Inflammatory macrophage (primary cell): ENCODE results near the gene MAP4K5.

Experiments used
- DNase-seq, 2 donors: peaks; one replicate each; pipeline ENCODE4 v3.0.0-alpha.2; 2020 to 2022

The MAP4K5 gene

GRCh38 chr14:50398189-50398580 is 134.2 kb downstream of the MAP4K5 start:
- no peak for DNase-seq

- peak; percentile 28 to 31 for DNase-seq
Observed at GRCh38 chr14:50397390-50398188, 134.8 kb downstream of the MAP4K5 start.

- peak; percentile 55 to 72 for DNase-seq
Observed at GRCh38 chr14:50396631-50397389, 135.6 kb downstream of the MAP4K5 start, which contains the start of gene CDKL1. TSS of gene CDKL1 (minus strand) at chr14:50396881. CDS start at chr14:50395868, 1,013 bp downstream.

- DNase-seq, result no peak
Observed at GRCh38 chr14:50395448-50395847, 136.9 kb downstream of the MAP4K5 start.

- no peak for DNase-seq
Observed at GRCh38 chr14:50394713-50395112, 137.7 kb downstream of the MAP4K5 start.

GRCh38 chr14:50389668-50390441 is 142.5 kb downstream of the MAP4K5 start:
- DNase-seq, result no peak

- no peak for DNase-seq
Observed at GRCh38 chr14:50388256-50388931, 144.0 kb downstream of the MAP4K5 start.

- no peak for DNase-seq
Observed at GRCh38 chr14:50387548-50387947, 144.8 kb downstream of the MAP4K5 start.

GRCh38 chr14:50383618-50384225 is 148.6 kb downstream of the MAP4K5 start:
- no peak for DNase-seq

- no peak for DNase-seq
Observed at GRCh38 chr14:50381823-50382287, 150.5 kb downstream of the MAP4K5 start.

GRCh38 chr14:50381008-50381407 is 151.4 kb downstream of the MAP4K5 start:
- DNase-seq, result no peak

GRCh38 chr14:50380455-50380854 is 151.9 kb downstream of the MAP4K5 start:
- DNase-seq, result no peak

- no peak for DNase-seq
Observed at GRCh38 chr14:50379563-50379962, 152.8 kb downstream of the MAP4K5 start.

GRCh38 chr14:50377550-50378085 is 154.8 kb downstream of the MAP4K5 start:
- DNase-seq, result no peak

- DNase-seq, result no peak
Observed at GRCh38 chr14:50375760-50376159, 156.6 kb downstream of the MAP4K5 start.

- DNase-seq, result no peak
Observed at GRCh38 chr14:50373959-50374358, 158.4 kb downstream of the MAP4K5 start.

- DNase-seq, result no peak
Observed at GRCh38 chr14:50371546-50371945, 160.8 kb downstream of the MAP4K5 start.
